GM12878 (cell line): Measurements from ENCODE around the gene CDH15. TPM values are rescaled to one million over a fixed set of nuclear protein-coding genes. Genes with fewer than 3 reads are reported as not detected.

Experiments
- ATF7 ChIP-seq: fragments of 450-650 bp; IDR thresholded peaks from 2 replicates; pipeline ENCODE4 v1.6.1; 2016; ENCODE audit warnings: low read depth, mild to moderate bottlenecking
- BCLAF1 ChIP-seq: fragments of 450-650 bp; IDR thresholded peaks from 2 replicates; pipeline ENCODE4 v1.6.1; 2017; ENCODE audit warnings: antibody characterized with exemption, mild to moderate bottlenecking, moderate library complexity
- BMI1 ChIP-seq: fragments of 450-650 bp; IDR thresholded peaks from 2 replicates; pipeline ENCODE4 v1.6.1; 2016; ENCODE audit warnings: mild to moderate bottlenecking, moderate library complexity, borderline replicate concordance
- CHD1 ChIP-seq: IDR thresholded peaks from 2 replicates; pipeline ENCODE4 v1.6.1; 2012; ENCODE audit warnings: low read depth, low read length, improper control_type of control experiment
- CHD2 ChIP-seq: IDR thresholded peaks from 2 replicates; pipeline ENCODE4 v1.6.1; 2011; ENCODE audit warnings: low read depth, low read length, improper control_type of control experiment, borderline replicate concordance
- CREB1 ChIP-seq: IDR thresholded peaks from 2 replicates; pipeline ENCODE4 v1.6.1; 2012; ENCODE audit warnings: low read depth, mild to moderate bottlenecking, inconsistent platforms
- HDAC2 ChIP-seq: fragments of 200-600 bp; sonication (generic); IDR thresholded peaks from 2 replicates; pipeline ENCODE4 v1.6.1; 2017
- HSF1 ChIP-seq: fragments of 150-350 bp; IDR thresholded peaks from 2 replicates; pipeline ENCODE4 v1.6.1; 2014; ENCODE audit warnings: mild to moderate bottlenecking, low read depth, low read length
- POLR2AphosphoS2 ChIP-seq: IDR thresholded peaks from 2 replicates; pipeline ENCODE4 v1.6.1; 2011; ENCODE audit warnings: low read depth, mild to moderate bottlenecking, low read length, improper control_type of control experiment, moderate library complexity
- PRDM15 ChIP-seq: fragments of 450-650 bp; formaldehyde crosslinking; IDR thresholded peaks from 2 replicates; pipeline ENCODE4 v1.4.0; 2020; ENCODE audit warnings: mild to moderate bottlenecking, moderate library complexity
- RAD21 ChIP-seq: IDR thresholded peaks from 2 replicates; pipeline ENCODE4 v1.6.1; 2011; ENCODE audit warnings: mild to moderate bottlenecking, low read depth, low read length, moderate library complexity; ENCODE audit not compliant: insufficient read depth
- SUPT20H ChIP-seq: IDR thresholded peaks from 2 replicates; pipeline ENCODE4 v1.6.1; 2011; ENCODE audit warnings: low read depth, mild to moderate bottlenecking, low read length, moderate library complexity, borderline replicate concordance; ENCODE audit not compliant: control insufficient read depth
- TARDBP ChIP-seq: IDR thresholded peaks from 2 replicates; pipeline ENCODE4 v1.6.1; 2016; ENCODE audit warnings: borderline replicate concordance
- ZBTB4 ChIP-seq: fragments of 450-650 bp; formaldehyde crosslinking; IDR thresholded peaks from 2 replicates; pipeline ENCODE4 v1.4.0; 2022; ENCODE audit warnings: mild to moderate bottlenecking, moderate library complexity
- ZZZ3 ChIP-seq: IDR thresholded peaks from 2 replicates; pipeline ENCODE4 v1.6.1; 2011; ENCODE audit warnings: low read depth; ENCODE audit not compliant: control insufficient read depth, insufficient read length
- polyA plus RNA-seq, 11 experiments: library from polyadenylated mRNA; depleted of rRNA in 4 of 11; unstranded in 6 of 11; stranded (reverse) in 5 of 11; fragments of >200 nt; fragmentation: Nextera tagmentation in 4 of 11; fragmentation: Illumina TruSeq in 1 of 11; extraction: Ambion mirVana in 4 of 11; extraction: Trizol in 1 of 11; gene quantifications; 1 replicate in 1 of 11; 2 replicates in 10 of 11; pipeline versions ENCODE4 v1.2.1 to v1.2.3, GENCODE V29; 2011 to 2016; ENCODE audit warnings: inconsistent platforms in 2 of 11, missing spikeins in 2 of 11, low read depth in 1 of 11
- total RNA-seq, 4 experiments: library from RNA; depleted of rRNA in 3 of 4; stranded (reverse); fragments of >200 nt in 3 of 4; fragmentation: Illumina TruSeq in 1 of 4; extraction: Trizol in 1 of 4; gene quantifications; 2 replicates each; pipeline versions ENCODE4 v1.2.1 to v1.2.3, GENCODE V29; 2013 to 2021

The CDH15 gene
- total and polyA plus RNA-seq, 10 of the 15 experiments (the other 5 are each of a cell fraction or from before 2014, with no cell fraction given), result 0.02 to 0.06 TPM; not detected in 8

- no peak for TF ChIP-seq HSF1
- no peak for TF ChIP-seq BMI1
- no peak for TF ChIP-seq ATF7
- TF ChIP-seq BCLAF1, result no peak
- no peak for TF ChIP-seq CHD2
- no peak for TF ChIP-seq HDAC2
- no peak for TF ChIP-seq ZZZ3
- no peak for TF ChIP-seq SUPT20H
- TF ChIP-seq CHD1, result no peak
- no peak for TF ChIP-seq ZBTB4
- 0 out of 2 replicates have a peak, but pooled peaks have one; percentile 35 for TF ChIP-seq CREB1
- TF ChIP-seq TARDBP, result no peak
- TF ChIP-seq RAD21, result no peak
- TF ChIP-seq POLR2AphosphoS2, result no peak
- no peak for TF ChIP-seq PRDM15 (CRISPR knock-in tag)
Observed at GRCh38 chr16:89171216-89172170, at the start of gene CDH15 (continued).
